HG03159 (cell line): Measurements from ENCODE around the gene BANF2.

ENCODE experiments used
- ATAC-seq: cut with Tn5 transposase; IDR thresholded peaks from one replicate; pipeline ENCODE4 v1.9.1; 2021; ENCODE audit warnings: mild to moderate bottlenecking, moderate library complexity; ENCODE audit not compliant: unreplicated experiment

Gene BANF2

GRCh38 chr20:17663486-17663885 lies 36.3 kb upstream of the BANF2 start:
- no peak for ATAC-seq

GRCh38 chr20:17664025-17664633 lies 35.6 kb upstream of the BANF2 start:
- ATAC-seq = no peak

- ATAC-seq = no peak
These were observed 34.0 kb upstream of the BANF2 start for GRCh38 chr20:17665756-17666155.

GRCh38 chr20:17666481-17666880 lies 33.3 kb upstream of the BANF2 start:
- ATAC-seq = no peak

- ATAC-seq = no peak
These were observed 32.3 kb upstream of the BANF2 start for GRCh38 chr20:17667445-17667844.

GRCh38 chr20:17668432-17668831 lies 31.3 kb upstream of the BANF2 start:
- no peak for ATAC-seq

- no peak for ATAC-seq
These were observed 30.3 kb upstream of the BANF2 start for GRCh38 chr20:17669306-17669931.

- no peak for ATAC-seq
These were observed 28.8 kb upstream of the BANF2 start for GRCh38 chr20:17671011-17671410.

GRCh38 chr20:17671565-17671964 lies 28.2 kb upstream of the BANF2 start:
- ATAC-seq = no peak

- no peak for ATAC-seq
These were observed 26.7 kb upstream of the BANF2 start for GRCh38 chr20:17673084-17673483.

GRCh38 chr20:17674722-17675518 lies 24.8 kb upstream of the BANF2 start:
- no peak for ATAC-seq

GRCh38 chr20:17675519-17676377 lies 24.0 kb upstream of the BANF2 start:
- ATAC-seq = no peak

GRCh38 chr20:17676378-17676759 lies 23.4 kb upstream of the BANF2 start:
- no peak for ATAC-seq

- no peak for ATAC-seq
These were observed 22.8 kb upstream of the BANF2 start for GRCh38 chr20:17676942-17677341.

GRCh38 chr20:17678295-17678694 lies 21.5 kb upstream of the BANF2 start:
- no peak for ATAC-seq

GRCh38 chr20:17678886-17679285 lies 20.9 kb upstream of the BANF2 start:
- no peak for ATAC-seq

GRCh38 chr20:17679941-17680835 lies 19.6 kb upstream of the BANF2 start:
- no peak for ATAC-seq

- peak; percentile 37 for ATAC-seq
These were observed 18.7 kb upstream of the BANF2 start for GRCh38 chr20:17680836-17681725.

- peak; percentile 5 for ATAC-seq
These were observed 18.1 kb upstream of the BANF2 start for GRCh38 chr20:17681726-17682102.
